CD14-positive monocyte (primary cell): ENCODE measurements around the gene METTL21A. TPM values are rescaled to one million over a fixed set of nuclear protein-coding genes. Genes with fewer than 3 reads are reported as not detected.

Experiments
- DNase-seq, 3 donors: peaks; one replicate each; pipeline ENCODE4 v3.0.0-alpha.2; 2011 to 2022
- H2AFZ ChIP-seq: 2 replicates; pipeline ENCODE4 v1.6.0; 2012; ENCODE audit warnings: mild to moderate bottlenecking, low read depth, low read length, inconsistent platforms; ENCODE audit not compliant: insufficient read depth, poor library complexity, severe bottlenecking
- H3K27ac ChIP-seq, 2 donors: 1 replicate in 1 of 2; 2 replicates in 1 of 2; pipeline ENCODE4 v1.5.1; 2012 to 2013; ENCODE audit warnings: low read length in 2 of 2, control low read depth in 1 of 2, inconsistent platforms in 1 of 2, low read depth in 1 of 2, mild to moderate bottlenecking in 1 of 2
- H3K27me3 ChIP-seq, 2 donors: one replicate each; pipeline versions ENCODE4 v1.6.0 to v1.6.1; 2011 to 2013; ENCODE audit warnings: low read length in 2 of 2; ENCODE audit not compliant: control insufficient read depth in 2 of 2, insufficient read depth in 2 of 2
- H3K36me3 ChIP-seq, 2 donors: replicated peaks in 1 of 2; 1 replicate in 1 of 2; 2 replicates in 1 of 2; pipeline versions ENCODE4 v1.5.1 to v1.6.1; 2012 to 2013; ENCODE audit warnings: low read length in 2 of 2, control low read depth in 1 of 2, inconsistent platforms in 1 of 2, mild to moderate bottlenecking in 1 of 2; ENCODE audit not compliant: insufficient read depth in 2 of 2, control insufficient read depth in 1 of 2
- H3K4me1 ChIP-seq, 2 donors: 1 replicate in 1 of 2; 2 replicates in 1 of 2; pipeline versions ENCODE4 v1.5.1 to v1.6.1; 2012 to 2013; ENCODE audit warnings: low read length in 2 of 2, control low read depth in 1 of 2, inconsistent platforms in 1 of 2, mild to moderate bottlenecking in 1 of 2, moderate library complexity in 1 of 2; ENCODE audit not compliant: insufficient read depth in 2 of 2, control insufficient read depth in 1 of 2
- H3K4me2 ChIP-seq: replicated peaks from 2 replicates; pipeline ENCODE3; 2012; ENCODE audit warnings: low read length, moderate library complexity, mild to moderate bottlenecking; ENCODE audit not compliant: poor library complexity, severe bottlenecking; ENCODE audit errors: extremely low read depth
- H3K4me3 ChIP-seq, 3 experiments: fragments of 200-600 bp in 1 of 3; sonication (generic) in 1 of 3; replicated peaks in 1 of 3; 1 replicate in 2 of 3; 2 replicates in 1 of 3; pipeline ENCODE4 v1.5.1; 2011 to 2013; ENCODE audit warnings: low read length in 3 of 3, mild to moderate bottlenecking in 3 of 3, control low read depth in 2 of 3, low read depth in 2 of 3, inconsistent platforms in 1 of 3, moderate library complexity in 1 of 3
- H3K79me2 ChIP-seq: 2 replicates; pipeline ENCODE4 v1.6.0; 2012; ENCODE audit warnings: mild to moderate bottlenecking, control low read depth, inconsistent platforms, low read length, moderate library complexity; ENCODE audit not compliant: insufficient read depth
- H3K9ac ChIP-seq: 2 replicates; pipeline ENCODE4 v1.6.0; 2017; ENCODE audit warnings: low read length, mild to moderate bottlenecking; ENCODE audit not compliant: insufficient read depth, poor library complexity, severe bottlenecking
- H3K9me3 ChIP-seq, 2 donors: replicated peaks in 1 of 2; 1 replicate in 1 of 2; 2 replicates in 1 of 2; pipeline versions ENCODE4 v1.5.1 to v1.6.1; 2012 to 2013; ENCODE audit warnings: low read length in 2 of 2, control low read depth in 1 of 2; ENCODE audit not compliant: control insufficient read depth in 1 of 2, insufficient read depth in 1 of 2
- H4K20me1 ChIP-seq: 2 replicates; pipeline ENCODE4 v1.6.0; 2012; ENCODE audit warnings: mild to moderate bottlenecking, low read length, control low read depth, moderate library complexity; ENCODE audit not compliant: insufficient read depth
- H3K27ac Mint-ChIP-seq, 7 donors: one replicate each; pipeline ENCODE4 v1.8.0; 2020; ENCODE audit warnings: mild to moderate bottlenecking in 7 of 7, mixed read lengths in 7 of 7, moderate library complexity in 6 of 7, inconsistent platforms in 2 of 7
- H3K27me3 Mint-ChIP-seq, 3 donors: one replicate each; pipeline ENCODE4 v1.8.0; 2021 to 2022; ENCODE audit warnings: low read depth in 3 of 3, mild to moderate bottlenecking in 3 of 3, mixed read lengths in 3 of 3, moderate library complexity in 3 of 3, inconsistent platforms in 1 of 3
- H3K36me3 Mint-ChIP-seq, 2 donors: one replicate each; pipeline ENCODE4 v1.8.0; 2020; ENCODE audit warnings: mixed read lengths in 2 of 2, inconsistent platforms in 1 of 2, mild to moderate bottlenecking in 1 of 2
- H3K4me1 Mint-ChIP-seq: one replicate; pipeline ENCODE4 v1.8.0; 2020; ENCODE audit warnings: mild to moderate bottlenecking, mixed read lengths
- H3K4me3 Mint-ChIP-seq, 2 donors: one replicate each; pipeline ENCODE4 v1.8.0; 2020; ENCODE audit warnings: mild to moderate bottlenecking in 2 of 2, mixed read lengths in 2 of 2, moderate library complexity in 1 of 2
- H3K9me3 Mint-ChIP-seq, 7 donors: one replicate each; pipeline ENCODE4 v1.8.0; 2020 to 2022; ENCODE audit warnings: mixed read lengths in 7 of 7, mild to moderate bottlenecking in 6 of 7, moderate library complexity in 6 of 7, inconsistent platforms in 2 of 7
- WGBS: methylation state at CpG from one replicate; pipeline ENCODE4 v1.1.5; 2013; ENCODE audit warnings: missing lambda C conversion rate; ENCODE audit not compliant: insufficient coverage; 5-methylcytosine and 5-hydroxymethylcytosine counted together
- intact Hi-C, 2 donors: fragments of 100-400 bp; cut with micrococcal nuclease; formaldehyde crosslinking; loops; one replicate each; pipeline versions ENCODE4 v1.15.0 to v1.15.1; 2023
- polyA plus RNA-seq, 3 donors: library from polyadenylated mRNA; depleted of rRNA in 1 of 3; unstranded in 2 of 3; stranded (reverse) in 1 of 3; fragments of 300-500 nt in 2 of 3; fragments of >200 nt in 1 of 3; fragmentation: Illumina TruSeq in 2 of 3; gene quantifications; 1 replicate in 2 of 3; 2 replicates in 1 of 3; pipeline ENCODE4 v1.2.3, GENCODE V29; 2012 to 2021
- TF ChIP-seq, protein P1 (sequence below): fragments of 200-600 bp; IDR thresholded peaks from one replicate; pipeline ENCODE4 v1.8.0; 2022; ENCODE audit warnings: antibody characterized with exemption, mild to moderate bottlenecking

METTL21A gene
- polyA plus RNA-seq, 3 donors: 13.5 to 47.0 (median 44.7) TPM

DNA sequence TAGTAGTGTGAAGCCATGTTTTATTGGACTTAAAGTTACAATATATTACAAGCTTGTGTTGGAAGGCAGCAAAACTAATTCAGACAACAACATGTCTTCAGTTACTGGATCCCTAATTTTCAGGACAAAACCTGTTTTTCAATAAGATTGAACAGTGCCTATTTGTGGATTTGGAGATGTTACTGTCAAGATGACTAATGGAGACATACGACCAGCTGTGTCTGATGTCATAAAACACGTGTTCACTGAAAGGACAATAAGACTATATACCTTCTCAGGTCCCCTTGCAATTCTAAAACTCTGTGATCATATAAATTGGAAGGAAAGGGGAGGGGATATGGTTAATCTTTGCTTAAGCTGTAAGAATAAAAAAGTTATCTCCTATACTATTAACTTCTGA lies 21.7 kb downstream of the METTL21A start:
- WGBS: no CpG with 5 or more reads among the region's 2 CpGs
- no peak overlapping the region for H3K4me2 ChIP-seq
- intact Hi-C loops: no loop called here
- peaks cover 20% of the 10 kb centered on the region for H4K20me1 ChIP-seq
- TF ChIP-seq, protein P1, sequence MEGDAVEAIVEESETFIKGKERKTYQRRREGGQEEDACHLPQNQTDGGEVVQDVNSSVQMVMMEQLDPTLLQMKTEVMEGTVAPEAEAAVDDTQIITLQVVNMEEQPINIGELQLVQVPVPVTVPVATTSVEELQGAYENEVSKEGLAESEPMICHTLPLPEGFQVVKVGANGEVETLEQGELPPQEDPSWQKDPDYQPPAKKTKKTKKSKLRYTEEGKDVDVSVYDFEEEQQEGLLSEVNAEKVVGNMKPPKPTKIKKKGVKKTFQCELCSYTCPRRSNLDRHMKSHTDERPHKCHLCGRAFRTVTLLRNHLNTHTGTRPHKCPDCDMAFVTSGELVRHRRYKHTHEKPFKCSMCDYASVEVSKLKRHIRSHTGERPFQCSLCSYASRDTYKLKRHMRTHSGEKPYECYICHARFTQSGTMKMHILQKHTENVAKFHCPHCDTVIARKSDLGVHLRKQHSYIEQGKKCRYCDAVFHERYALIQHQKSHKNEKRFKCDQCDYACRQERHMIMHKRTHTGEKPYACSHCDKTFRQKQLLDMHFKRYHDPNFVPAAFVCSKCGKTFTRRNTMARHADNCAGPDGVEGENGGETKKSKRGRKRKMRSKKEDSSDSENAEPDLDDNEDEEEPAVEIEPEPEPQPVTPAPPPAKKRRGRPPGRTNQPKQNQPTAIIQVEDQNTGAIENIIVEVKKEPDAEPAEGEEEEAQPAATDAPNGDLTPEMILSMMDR: no peak
- H2AFZ ChIP-seq: no peak overlapping the region
- DNase-seq: no peak
- H3K9ac ChIP-seq: no peak overlapping the region
- H3K79me2 ChIP-seq: no peaks in the 10 kb centered on the region
- peaks cover 0 to under 1% (median 0%) of the 10 kb centered on the region in 7 donors for H3K9me3 Mint-ChIP-seq
- H3K36me3 ChIP-seq: peaks cover 5 to 53% of the 10 kb centered on the region in 2 donors
- no peaks in the 10 kb centered on the region for H3K27me3 ChIP-seq
- H3K36me3 Mint-ChIP-seq: peaks cover 17 to 32% of the 10 kb centered on the region in 2 donors
- H3K4me1 ChIP-seq: no peaks in the 10 kb centered on the region
- no peaks in the 10 kb centered on the region for H3K9me3 ChIP-seq
- H3K4me3 Mint-ChIP-seq: no peak overlapping the region
- peaks cover 0 to 1% (median 0%) of the 10 kb centered on the region in 3 donors for H3K27me3 Mint-ChIP-seq
- no peaks in the 10 kb centered on the region for H3K4me1 Mint-ChIP-seq
- H3K27ac ChIP-seq: peak overlapping the region in 1 of 2 donors; percentile 29
- H3K4me3 ChIP-seq: no peak overlapping the region
- H3K27ac Mint-ChIP-seq: peak overlapping the region in 1 of 7 donors; percentile 48

DNA sequence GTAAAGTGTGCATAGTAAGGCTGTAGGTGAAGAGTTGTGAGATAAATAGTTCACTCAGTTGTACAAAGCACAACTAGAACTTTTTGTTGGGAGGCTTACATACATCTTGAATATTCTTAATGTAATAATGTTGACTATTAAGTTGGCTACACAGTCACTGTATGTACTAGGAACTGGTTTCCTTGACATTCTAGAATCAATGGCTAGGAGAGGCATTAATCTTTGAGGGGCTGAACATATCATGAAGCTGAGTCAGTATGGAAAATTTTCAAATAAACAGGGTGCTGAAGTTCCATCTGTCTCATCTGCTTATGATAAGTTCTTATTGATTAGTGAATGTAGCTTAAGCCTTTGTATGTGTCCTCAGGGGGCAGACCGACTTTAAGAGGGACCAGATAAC lies 23.4 kb downstream of the METTL21A start:
- WGBS: no CpG with 5 or more reads among the region's 1 CpG
- no peak overlapping the region for H3K27ac Mint-ChIP-seq
- TF ChIP-seq, protein P1: no peak

More for the DNA sequence above, 23.4 kb downstream of the METTL21A start:
- H3K36me3 Mint-ChIP-seq: peaks cover 24 to 36% of the 10 kb centered on the region in 2 donors
- peaks cover 11 to 62% of the 10 kb centered on the region in 2 donors for H3K36me3 ChIP-seq
- intact Hi-C loops: no loop called here
- peaks cover 3% of the 10 kb centered on the region for H3K4me1 Mint-ChIP-seq
- H3K4me1 ChIP-seq: no peaks in the 10 kb centered on the region
- H3K9me3 Mint-ChIP-seq: no peaks in the 10 kb centered on the region
- no peaks in the 10 kb centered on the region for H3K9me3 ChIP-seq
- H3K4me3 Mint-ChIP-seq: no peak overlapping the region
- H3K27me3 Mint-ChIP-seq: no peaks in the 10 kb centered on the region
- DNase-seq: no peak
- no peaks in the 10 kb centered on the region for H3K27me3 ChIP-seq
- peaks cover 26% of the 10 kb centered on the region for H4K20me1 ChIP-seq
- no peak overlapping the region for H3K27ac ChIP-seq
- no peak overlapping the region for H3K4me2 ChIP-seq
- H3K9ac ChIP-seq: no peak overlapping the region
- H2AFZ ChIP-seq: no peak overlapping the region
- H3K79me2 ChIP-seq: no peaks in the 10 kb centered on the region
- H3K4me3 ChIP-seq: no peak overlapping the region
